ENCODE results near the gene RAC2.

Gene RAC2

GRCh38 chr22:37269936-37270678, 26.0 kb upstream of the RAC2 start:
- H3K4me1 Mint-ChIP-seq, result peaks cover 10% of the 10 kb centered on the region
- no peak overlapping the region for H3K4me3 Mint-ChIP-seq
- H3K9me3 Mint-ChIP-seq, result peaks cover 5% of the 10 kb centered on the region
- peaks cover 7% of the 10 kb centered on the region for H3K27me3 Mint-ChIP-seq (ENCODE audit: low read depth)
- no peak overlapping the region for H3K27ac Mint-ChIP-seq
- H3K36me3 Mint-ChIP-seq (ENCODE audit: low read depth), result no peaks in the 10 kb centered on the region
- TF ChIP-seq, protein P1, sequence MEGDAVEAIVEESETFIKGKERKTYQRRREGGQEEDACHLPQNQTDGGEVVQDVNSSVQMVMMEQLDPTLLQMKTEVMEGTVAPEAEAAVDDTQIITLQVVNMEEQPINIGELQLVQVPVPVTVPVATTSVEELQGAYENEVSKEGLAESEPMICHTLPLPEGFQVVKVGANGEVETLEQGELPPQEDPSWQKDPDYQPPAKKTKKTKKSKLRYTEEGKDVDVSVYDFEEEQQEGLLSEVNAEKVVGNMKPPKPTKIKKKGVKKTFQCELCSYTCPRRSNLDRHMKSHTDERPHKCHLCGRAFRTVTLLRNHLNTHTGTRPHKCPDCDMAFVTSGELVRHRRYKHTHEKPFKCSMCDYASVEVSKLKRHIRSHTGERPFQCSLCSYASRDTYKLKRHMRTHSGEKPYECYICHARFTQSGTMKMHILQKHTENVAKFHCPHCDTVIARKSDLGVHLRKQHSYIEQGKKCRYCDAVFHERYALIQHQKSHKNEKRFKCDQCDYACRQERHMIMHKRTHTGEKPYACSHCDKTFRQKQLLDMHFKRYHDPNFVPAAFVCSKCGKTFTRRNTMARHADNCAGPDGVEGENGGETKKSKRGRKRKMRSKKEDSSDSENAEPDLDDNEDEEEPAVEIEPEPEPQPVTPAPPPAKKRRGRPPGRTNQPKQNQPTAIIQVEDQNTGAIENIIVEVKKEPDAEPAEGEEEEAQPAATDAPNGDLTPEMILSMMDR (IDR thresholded peaks at IDR 0.05; ENCODE audit: unreplicated experiment in 3 of 3), result no peak

GRCh38 chr22:37267661-37268413, 23.8 kb upstream of the RAC2 start:
- Mint-ChIP-seq H3K9me3 (peaks cover 19% of the 10 kb centered on the region), H3K27ac (no peak overlapping the region), H3K36me3 (ENCODE audit: low read depth) (no peaks in the 10 kb centered on the region), H3K4me3 (peak overlapping the region in 2 of 3 experiments; percentile 67 to 76), H3K4me1 (peaks cover 4% of the 10 kb centered on the region), H3K27me3 (ENCODE audit: low read depth) (peaks cover 7% of the 10 kb centered on the region)
- TF ChIP-seq, protein P1 (IDR thresholded peaks at IDR 0.05; ENCODE audit: unreplicated experiment in 3 of 3), result no peak

DNA sequence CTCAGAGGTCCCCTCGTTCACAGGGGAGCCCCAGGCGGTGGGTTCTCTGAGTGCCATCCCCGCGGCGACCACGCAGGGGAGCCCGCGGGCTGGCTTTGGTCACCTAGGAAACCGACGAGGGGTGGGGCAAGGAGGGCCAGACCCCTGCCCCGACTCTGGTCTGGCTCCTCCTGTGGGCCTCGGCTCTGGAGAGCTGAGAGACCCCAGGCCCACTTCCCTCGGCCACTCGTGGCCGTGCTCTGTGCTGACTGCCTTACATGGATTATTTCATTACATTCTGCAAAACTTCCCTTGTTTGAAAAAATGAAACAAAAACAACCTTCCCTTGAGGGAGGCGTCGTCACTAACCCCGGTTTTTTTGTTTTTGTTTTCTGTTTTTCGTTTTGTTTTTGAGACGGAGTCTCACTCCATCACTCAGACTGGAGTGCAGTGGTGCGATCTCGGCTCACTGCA, 23.1 kb upstream of the RAC2 start:
- peaks cover 8% of the 10 kb centered on the region for H3K27me3 Mint-ChIP-seq (ENCODE audit: low read depth)
- H3K36me3 Mint-ChIP-seq (ENCODE audit: low read depth), result no peaks in the 10 kb centered on the region
- peak overlapping the region; percentile 67 to 77 (median 76) for H3K4me3 Mint-ChIP-seq
- H3K27ac Mint-ChIP-seq, result no peak overlapping the region
- peaks cover 4% of the 10 kb centered on the region for H3K4me1 Mint-ChIP-seq
- TF ChIP-seq, protein P1 (IDR thresholded peaks at IDR 0.05; ENCODE audit: unreplicated experiment in 3 of 3), result peak; percentile 86 to 89 (median 89)
- peaks cover 19% of the 10 kb centered on the region for H3K9me3 Mint-ChIP-seq

- H3K4me1 Mint-ChIP-seq, result peaks cover 4% of the 10 kb centered on the region
- peak overlapping the region in 1 of 3 experiments; percentile 67 for H3K4me3 Mint-ChIP-seq
- H3K27ac Mint-ChIP-seq, result no peak overlapping the region
- H3K9me3 Mint-ChIP-seq, result peaks cover 19% of the 10 kb centered on the region
- peaks cover 13% of the 10 kb centered on the region for H3K27me3 Mint-ChIP-seq (ENCODE audit: low read depth)
- TF ChIP-seq, protein P1 (IDR thresholded peaks at IDR 0.05; ENCODE audit: unreplicated experiment in 3 of 3), result no peak
- no peaks in the 10 kb centered on the region for H3K36me3 Mint-ChIP-seq (ENCODE audit: low read depth)
Observed at GRCh38 chr22:37266581-37267134, 22.6 kb upstream of the RAC2 start.

DNA sequence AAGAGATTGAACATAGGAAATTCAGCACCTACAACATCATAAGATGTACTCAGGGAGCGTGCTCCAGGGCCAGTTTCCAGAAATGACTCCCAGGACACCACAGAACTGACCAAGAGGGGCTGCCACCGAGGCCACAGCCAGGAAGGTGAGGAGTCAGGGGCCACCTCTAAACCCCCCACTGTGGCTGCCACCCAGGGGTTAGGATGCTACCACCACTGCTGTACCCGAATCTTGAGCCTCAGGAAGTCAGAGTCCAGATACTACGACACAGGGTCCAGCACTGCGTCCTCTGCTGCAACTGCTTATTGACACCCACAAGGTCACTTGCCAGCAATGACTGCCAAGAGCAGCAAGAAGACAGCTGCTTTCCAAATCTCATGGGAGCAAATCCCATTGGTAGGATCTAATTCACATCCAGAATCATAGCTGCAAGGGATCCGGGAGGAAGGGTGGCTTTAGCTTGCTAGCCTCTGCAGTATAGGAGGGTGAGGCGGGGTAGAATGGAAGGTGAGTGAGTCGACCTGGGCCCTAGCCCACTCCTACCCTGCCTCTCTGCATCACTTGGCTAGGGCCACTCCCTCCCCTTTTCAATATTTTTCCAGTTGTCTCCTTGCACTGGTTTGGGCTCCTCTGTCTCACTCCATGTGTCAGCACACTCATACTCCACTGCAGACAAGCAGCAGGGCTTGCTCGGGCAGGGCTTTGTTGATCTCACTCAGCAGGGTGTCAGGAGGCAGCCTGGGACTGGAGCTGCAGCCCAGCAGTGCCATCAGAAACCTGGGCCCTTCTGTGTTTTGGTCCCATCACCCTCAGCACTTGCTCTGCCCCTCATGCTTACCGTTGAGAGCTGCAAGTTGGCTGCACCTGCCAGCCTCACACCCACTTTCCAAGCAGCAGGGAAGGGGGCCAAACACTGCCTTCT, 20.2 kb upstream of the RAC2 start:
- H3K9me3 Mint-ChIP-seq, result peaks cover 19% of the 10 kb centered on the region
- TF ChIP-seq, protein P1 (IDR thresholded peaks at IDR 0.05; ENCODE audit: unreplicated experiment in 3 of 3), result no peak
- H3K4me3 Mint-ChIP-seq, result no peak overlapping the region
- H3K27me3 Mint-ChIP-seq (ENCODE audit: low read depth), result peaks cover 31% of the 10 kb centered on the region
- no peak overlapping the region for H3K27ac Mint-ChIP-seq
- peaks cover 3% of the 10 kb centered on the region for H3K36me3 Mint-ChIP-seq (ENCODE audit: low read depth)
- peaks cover 11% of the 10 kb centered on the region for H3K4me1 Mint-ChIP-seq

Data from nephron (organoid).